Measurements from ENCODE around the gene PCDHB14.
"Not testable (repeated sequence)": the region's sequence is repeated elsewhere in the genome, so short reads cannot be mapped to it uniquely, and the experiment has no call there.

- TF ChIP-seq, protein P1, sequence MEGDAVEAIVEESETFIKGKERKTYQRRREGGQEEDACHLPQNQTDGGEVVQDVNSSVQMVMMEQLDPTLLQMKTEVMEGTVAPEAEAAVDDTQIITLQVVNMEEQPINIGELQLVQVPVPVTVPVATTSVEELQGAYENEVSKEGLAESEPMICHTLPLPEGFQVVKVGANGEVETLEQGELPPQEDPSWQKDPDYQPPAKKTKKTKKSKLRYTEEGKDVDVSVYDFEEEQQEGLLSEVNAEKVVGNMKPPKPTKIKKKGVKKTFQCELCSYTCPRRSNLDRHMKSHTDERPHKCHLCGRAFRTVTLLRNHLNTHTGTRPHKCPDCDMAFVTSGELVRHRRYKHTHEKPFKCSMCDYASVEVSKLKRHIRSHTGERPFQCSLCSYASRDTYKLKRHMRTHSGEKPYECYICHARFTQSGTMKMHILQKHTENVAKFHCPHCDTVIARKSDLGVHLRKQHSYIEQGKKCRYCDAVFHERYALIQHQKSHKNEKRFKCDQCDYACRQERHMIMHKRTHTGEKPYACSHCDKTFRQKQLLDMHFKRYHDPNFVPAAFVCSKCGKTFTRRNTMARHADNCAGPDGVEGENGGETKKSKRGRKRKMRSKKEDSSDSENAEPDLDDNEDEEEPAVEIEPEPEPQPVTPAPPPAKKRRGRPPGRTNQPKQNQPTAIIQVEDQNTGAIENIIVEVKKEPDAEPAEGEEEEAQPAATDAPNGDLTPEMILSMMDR (IDR thresholded peaks at IDR 0.05; ENCODE audit: low read length), result not testable (repeated sequence)
- TF ChIP-seq EZH2 (IDR thresholded peaks at IDR 0.05; ENCODE audit: borderline replicate concordance, low read length), result not testable (repeated sequence)
Measured at GRCh38 chr5:141179876-141180275, 43.3 kb upstream of the PCDHB14 start.

All from OCI-LY1 (cell line).